ENCODE results near the gene ACTR6. TPM values are rescaled to one million over a fixed set of nuclear protein-coding genes. Genes with fewer than 3 reads are reported as not detected.
A peak's percentile ranks its signal among the peaks of the same experiment; 100 is the strongest.

Gene ACTR6
- total RNA-seq, 4 donors from 2014 or later = 11.6 to 30.8 (median 17.5) TPM

DNA sequence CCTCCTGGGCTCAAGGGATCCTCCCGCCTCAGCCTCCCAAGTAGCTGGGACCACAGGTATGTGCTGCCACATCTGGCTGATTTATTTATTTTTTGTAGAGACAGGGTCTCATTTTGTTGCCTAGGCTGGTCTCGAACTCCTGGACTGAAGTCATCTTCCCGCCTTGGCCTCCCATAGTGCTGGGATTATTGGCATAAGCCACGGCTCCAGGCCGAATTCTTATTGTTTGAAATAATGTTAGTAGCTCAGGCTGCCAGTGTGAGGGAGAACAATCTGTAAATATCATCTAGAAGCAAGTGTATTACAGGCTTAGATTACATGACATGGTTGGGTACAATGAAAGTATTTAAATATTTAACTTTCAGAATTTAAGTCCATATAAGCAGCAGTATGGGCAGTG is 8.2 kb downstream of the ACTR6 start:
- Histone ChIP-seq H3K36me3 (peaks cover 0 to 94% of the 10 kb centered on the region in 2 donors), H3K27me3 (no peaks in the 10 kb centered on the region), H3K4me3 (no peak overlapping the region), H3K9me3 (no peaks in the 10 kb centered on the region), H3K4me1 (peaks cover 0 to 8% (median 0%) of the 10 kb centered on the region in 3 donors), H3K27ac (no peak overlapping the region)
- ATAC-seq = no peak
- TF ChIP-seq CTCF (IDR thresholded peaks at IDR 0.05) (no peak), POLR2AphosphoS5 (IDR thresholded peaks at IDR 0.05) (no peak), EP300 (IDR thresholded peaks at IDR 0.05) (no peak), POLR2A (IDR thresholded peaks at IDR 0.05) (no peak)
- WGBS, 2 donors (ENCODE audit: low coverage in 1 of 2) = 92 to 100% methylated on average over 2 to 5 of the region's 5 CpGs

DNA sequence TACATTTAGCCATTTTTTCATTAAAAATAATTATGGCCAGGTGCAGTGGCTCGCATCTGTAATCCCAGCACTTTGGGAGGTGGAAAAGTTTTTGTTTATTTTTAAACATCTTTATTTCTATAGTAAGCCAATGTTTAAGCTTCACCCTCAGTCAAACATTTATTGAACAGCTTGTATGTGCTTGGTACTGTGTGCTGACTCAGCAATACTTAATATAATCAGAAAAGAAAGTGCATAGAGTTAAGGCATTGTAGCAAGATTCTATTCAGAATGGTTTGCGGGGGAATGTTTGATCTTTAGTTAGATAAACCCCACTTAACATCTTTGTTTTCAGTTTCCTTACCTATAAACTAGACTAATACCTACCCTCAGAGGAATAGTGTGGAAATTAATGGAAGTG is 11.1 kb downstream of the ACTR6 start:
- Histone ChIP-seq H3K4me1 (no peaks in the 10 kb centered on the region), H3K27me3 (no peaks in the 10 kb centered on the region), H3K36me3 (peaks cover 0 to 90% of the 10 kb centered on the region in 2 donors), H3K27ac (no peak overlapping the region), H3K4me3 (no peak overlapping the region), H3K9me3 (no peaks in the 10 kb centered on the region)
- 86 to 93% methylated on average over 2 of the region's 2 CpGs for WGBS, 2 donors (ENCODE audit: low coverage in 1 of 2)
- ATAC-seq = no peak
- TF ChIP-seq POLR2AphosphoS5 (IDR thresholded peaks at IDR 0.05) = no peak
- no peak for TF ChIP-seq CTCF (IDR thresholded peaks at IDR 0.05)
- TF ChIP-seq POLR2A (IDR thresholded peaks at IDR 0.05) = no peak
- no peak for TF ChIP-seq EP300 (IDR thresholded peaks at IDR 0.05)

DNA sequence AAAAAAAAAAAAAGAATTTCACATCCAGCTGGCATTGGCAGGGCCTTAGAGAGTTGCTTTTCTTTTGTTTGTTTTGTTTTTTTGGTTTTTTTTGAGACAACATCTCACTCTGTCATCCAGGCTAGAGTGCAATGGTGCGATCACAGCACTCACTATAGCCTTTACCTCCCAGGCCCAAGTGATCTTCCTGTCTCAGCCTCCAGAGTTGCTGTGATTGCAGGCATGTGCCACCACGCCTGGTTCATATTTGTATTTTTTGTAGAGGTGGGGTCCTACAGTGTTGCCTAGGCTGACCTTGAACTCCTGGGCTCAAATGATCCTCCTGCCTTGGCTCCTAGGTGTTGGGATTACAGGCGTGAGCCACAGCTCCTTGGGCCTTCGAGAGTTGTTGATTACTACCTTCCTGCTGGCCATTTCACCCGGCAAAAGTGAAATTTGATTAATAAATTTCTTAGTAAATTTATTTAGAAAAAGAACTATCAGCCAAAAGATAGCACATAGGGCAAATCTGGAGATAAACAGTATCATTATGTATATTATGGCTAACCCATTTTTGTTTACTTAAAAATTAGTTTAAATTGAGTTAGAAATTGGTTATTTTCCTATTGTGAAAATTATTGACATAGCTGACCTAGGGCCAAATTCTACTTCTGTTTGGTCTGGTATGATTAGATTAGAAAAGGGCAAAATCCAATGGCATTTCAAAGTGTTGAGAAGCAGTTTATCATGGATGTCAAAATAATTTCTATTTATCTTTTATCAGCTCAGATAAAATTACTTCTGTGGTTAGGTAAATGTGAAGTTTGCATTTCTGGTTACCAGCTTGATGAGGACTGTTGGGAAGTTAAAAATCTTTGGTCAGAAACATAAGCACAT is 12.6 kb downstream of the ACTR6 start:
- no peak for TF ChIP-seq POLR2AphosphoS5 (IDR thresholded peaks at IDR 0.05)
- TF ChIP-seq CTCF (IDR thresholded peaks at IDR 0.05) = no peak
- no peak for TF ChIP-seq EP300 (IDR thresholded peaks at IDR 0.05)
- no peak for TF ChIP-seq POLR2A (IDR thresholded peaks at IDR 0.05)
- WGBS, 2 donors (ENCODE audit: low coverage in 1 of 2) = 85 to 94% methylated on average over 4 of the region's 5 CpGs
- no peaks in the 10 kb centered on the region for H3K4me1 ChIP-seq
- ATAC-seq = no peak
- no peaks in the 10 kb centered on the region for H3K9me3 ChIP-seq
- H3K36me3 ChIP-seq = peaks cover 1 to 81% of the 10 kb centered on the region in 2 donors
- H3K27ac ChIP-seq = no peak overlapping the region
- no peak overlapping the region for H3K4me3 ChIP-seq
- H3K27me3 ChIP-seq = no peaks in the 10 kb centered on the region

DNA sequence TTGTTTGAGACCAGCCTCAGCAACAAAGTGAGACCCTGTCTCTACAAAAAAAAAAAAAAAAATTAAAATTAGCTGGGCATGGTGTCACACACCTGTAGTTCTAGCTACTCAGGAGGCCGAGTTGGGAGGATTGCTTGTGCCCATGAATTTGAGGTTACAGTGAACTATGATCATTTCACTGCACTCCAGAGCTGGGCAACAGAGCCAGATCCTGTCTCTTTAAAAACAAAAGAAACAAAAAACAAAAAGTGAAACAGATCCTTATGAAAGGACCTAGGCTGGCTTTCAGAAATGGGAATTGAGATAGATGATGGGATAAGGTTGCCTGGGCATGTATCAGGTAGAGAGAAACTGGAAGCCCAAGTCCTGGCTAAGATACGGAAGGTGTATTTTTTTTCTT is 13.9 kb downstream of the ACTR6 start:
- Histone ChIP-seq H3K27me3 (no peaks in the 10 kb centered on the region), H3K9me3 (no peaks in the 10 kb centered on the region), H3K27ac (no peak overlapping the region), H3K4me1 (no peaks in the 10 kb centered on the region), H3K4me3 (no peak overlapping the region), H3K36me3 (peaks cover 3 to 81% of the 10 kb centered on the region in 2 donors)
- WGBS, 2 donors (ENCODE audit: low coverage in 1 of 2) = 90 to 100% methylated on average over 2 of the region's 2 CpGs
- no peak for ATAC-seq
- no peak for TF ChIP-seq POLR2AphosphoS5 (IDR thresholded peaks at IDR 0.05)
- TF ChIP-seq CTCF (IDR thresholded peaks at IDR 0.05) = no peak
- TF ChIP-seq POLR2A (IDR thresholded peaks at IDR 0.05) = no peak
- TF ChIP-seq EP300 (IDR thresholded peaks at IDR 0.05) = no peak

DNA sequence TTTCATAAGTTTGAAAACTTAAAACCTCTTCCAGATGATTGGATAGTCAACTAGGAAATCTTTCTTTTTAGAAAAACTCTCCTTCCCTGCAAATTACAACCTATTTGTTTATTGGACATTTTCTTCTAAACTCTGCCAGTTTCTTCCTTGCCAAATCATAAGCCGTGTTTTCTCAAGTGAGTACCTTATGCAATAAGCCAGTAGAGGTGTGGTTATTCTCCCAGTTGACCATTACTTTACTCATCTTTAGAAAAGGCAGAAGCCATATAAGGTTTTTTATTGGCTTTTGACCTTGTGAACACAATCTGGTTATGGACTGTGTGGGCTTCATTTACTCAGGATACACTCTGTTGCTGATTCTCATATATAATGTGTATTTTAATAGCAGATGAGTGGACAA is 14.6 kb downstream of the ACTR6 start:
- 56 to 89% methylated on average over 1 of the region's 1 CpG for WGBS, 2 donors (ENCODE audit: low coverage in 1 of 2)
- Histone ChIP-seq H3K27ac (no peak overlapping the region), H3K27me3 (no peaks in the 10 kb centered on the region), H3K4me1 (no peaks in the 10 kb centered on the region), H3K4me3 (no peak overlapping the region), H3K36me3 (peaks cover 3 to 81% of the 10 kb centered on the region in 2 donors), H3K9me3 (no peaks in the 10 kb centered on the region)
- ATAC-seq = peak; percentile 84
- TF ChIP-seq CTCF (IDR thresholded peaks at IDR 0.05) (no peak), POLR2AphosphoS5 (IDR thresholded peaks at IDR 0.05) (no peak), EP300 (IDR thresholded peaks at IDR 0.05) (no peak), POLR2A (IDR thresholded peaks at IDR 0.05) (no peak)
